K562 (cell line): Measurements from ENCODE around the gene LY6G6D. TPM values are rescaled to one million over a fixed set of nuclear protein-coding genes. Genes with fewer than 3 reads are reported as not detected.

Experiments used
- CHD2 ChIP-seq: IDR thresholded peaks from 2 replicates; pipeline ENCODE4 v1.6.1; 2011; ENCODE audit warnings: low read depth, low read length
- HDAC6 ChIP-seq: IDR thresholded peaks from 2 replicates; pipeline ENCODE4 v1.6.1; 2012; ENCODE audit warnings: low read depth, mild to moderate bottlenecking, control low read depth, inconsistent platforms, low read length, moderate library complexity
- MAFF ChIP-seq: IDR thresholded peaks from 2 replicates; pipeline ENCODE4 v1.6.1; 2012; ENCODE audit warnings: low read length, improper control_type of control experiment
- NUFIP1 ChIP-seq: fragments of 450-650 bp; IDR thresholded peaks from 2 replicates; pipeline ENCODE4 v1.6.1; 2018; ENCODE audit not compliant: partially characterized antibody
- U2AF1 ChIP-seq: fragments of 200-400 bp; formaldehyde crosslinking; optimal IDR thresholded peaks from 2 replicates; pipeline ENCODE3; 2017; ENCODE audit warnings: mild to moderate bottlenecking, low read depth, low read length, moderate library complexity
- ZC3H11A ChIP-seq: IDR thresholded peaks from 2 replicates; pipeline ENCODE4 v1.6.1; 2012; ENCODE audit warnings: low read depth, low read length, improper control_type of control experiment
- ZNF3 ChIP-seq: fragments of 250-450 bp; sonication (Bioruptor Pico); IDR thresholded peaks from 2 replicates; pipeline ENCODE4 v1.5.0; 2021; ENCODE audit warnings: mild to moderate bottlenecking, moderate library complexity
- ZNF764 ChIP-seq: fragments of 250-450 bp; sonication (Bioruptor Pico); IDR thresholded peaks from 2 replicates; pipeline ENCODE4 v1.4.0; 2020; ENCODE audit warnings: low read depth, mild to moderate bottlenecking, moderate library complexity
- ZNF830 ChIP-seq: fragments of 250-450 bp; sonication (Bioruptor Pico); IDR thresholded peaks from 2 replicates; pipeline ENCODE4 v1.5.0; 2021; ENCODE audit warnings: mild to moderate bottlenecking
- polyA plus RNA-seq, 8 experiments: library from polyadenylated mRNA; depleted of rRNA in 4 of 8; stranded (reverse) in 5 of 8; unstranded in 3 of 8; fragments of >200 nt; fragmentation: Nextera tagmentation in 2 of 8; fragmentation: Illumina TruSeq in 1 of 8; extraction: Ambion mirVana in 2 of 8; extraction: Trizol in 1 of 8; gene quantifications; 2 replicates each; pipeline versions ENCODE4 v1.2.1 to v1.2.3, GENCODE V29; 2011 to 2014; ENCODE audit warnings: inconsistent platforms in 1 of 8, missing spikeins in 1 of 8
- total RNA-seq, 7 experiments: library from RNA; depleted of rRNA in 6 of 7; stranded (reverse); fragments of >200 nt in 6 of 7; fragmentation: Illumina TruSeq in 2 of 7; extraction: Trizol in 2 of 7; gene quantifications; 2 replicates each; pipeline versions ENCODE4 v1.2.1 to v1.2.3, GENCODE V29; 2011 to 2021; ENCODE audit warnings: low replicate concordance in 1 of 7
- TF ChIP-seq, protein P1 (sequence below), 2 experiments: IDR thresholded peaks; 2 replicates each; pipeline ENCODE4 v1.6.1; 2012; ENCODE audit warnings: improper control_type of control experiment in 2 of 2, low read depth in 2 of 2, low read length in 2 of 2, borderline replicate concordance in 1 of 2
- TF ChIP-seq, protein P2 (sequence below): fragments of 250-450 bp; sonication (Bioruptor Pico); IDR thresholded peaks from 2 replicates; pipeline ENCODE4 v1.9.0; 2021; ENCODE audit warnings: mild to moderate bottlenecking
- TF ChIP-seq, protein P3 (sequence below): fragments of 250-450 bp; sonication (Bioruptor Pico); IDR thresholded peaks from 2 replicates; pipeline ENCODE4 v1.4.0; 2020; ENCODE audit warnings: mild to moderate bottlenecking
- TF ChIP-seq, protein P4 (sequence below): sonication (generic); formaldehyde crosslinking; IDR thresholded peaks from 2 replicates; pipeline ENCODE4 v1.8.0; 2022; ENCODE audit warnings: mild to moderate bottlenecking, missing genetic modification reagents
- TF ChIP-seq, protein P5 (sequence below): fragments of 450-650 bp; formaldehyde crosslinking; IDR thresholded peaks from 2 replicates; pipeline ENCODE4 v1.4.0; 2020; ENCODE audit warnings: mild to moderate bottlenecking, mixed read lengths
- TF ChIP-seq, protein P6 (sequence below): fragments of 250-450 bp; sonication (Bioruptor Pico); IDR thresholded peaks from 2 replicates; pipeline ENCODE4 v1.9.0; 2021; ENCODE audit warnings: mild to moderate bottlenecking, inconsistent platforms
- TF ChIP-seq, protein P7 (sequence below): IDR thresholded peaks from 2 replicates; pipeline ENCODE4 v1.6.1; 2016; ENCODE audit warnings: missing genetic modification characterization, missing compliant biosample characterization

LY6G6D gene
- total and polyA plus RNA-seq, 9 of the 15 experiments (the other 6 are each of a cell fraction or from before 2014, with no cell fraction given), result 0.30 to 0.38 TPM; not detected in 7

DNA sequence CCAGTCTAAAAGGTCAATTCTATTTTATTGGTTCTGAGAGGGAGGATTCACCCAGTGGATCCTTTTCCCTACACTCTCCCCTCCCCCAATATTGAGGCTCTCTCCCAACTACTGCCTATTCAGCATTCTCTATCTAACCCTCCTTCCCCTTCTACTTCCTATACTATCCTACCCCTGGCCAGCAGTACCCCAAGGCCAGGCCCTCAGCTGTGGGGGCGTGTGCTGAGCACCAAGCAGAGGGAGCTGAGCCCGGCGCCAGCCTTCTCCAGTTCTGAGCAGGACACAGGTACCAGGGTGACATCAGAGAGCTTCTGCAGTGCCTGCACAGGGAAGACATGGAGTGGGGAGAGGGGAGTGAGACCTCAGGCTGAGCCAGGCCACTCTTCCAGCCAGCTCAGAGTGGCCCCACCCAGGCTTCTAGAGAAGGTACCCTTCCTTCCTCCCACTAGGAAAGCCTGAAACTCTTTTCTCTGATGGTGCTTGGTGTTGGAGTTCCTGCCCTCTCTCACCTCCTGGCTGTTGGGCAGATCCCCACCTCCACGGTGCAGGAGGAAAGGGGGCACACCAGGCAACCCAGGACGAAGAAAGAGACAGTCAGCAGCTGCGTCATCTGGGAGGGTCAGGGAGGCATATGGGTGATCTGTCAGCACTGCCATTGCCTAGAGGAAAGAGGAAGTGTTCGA, 12.0 kb downstream of the LY6G6D start (continued):
- TF ChIP-seq, protein P1, sequence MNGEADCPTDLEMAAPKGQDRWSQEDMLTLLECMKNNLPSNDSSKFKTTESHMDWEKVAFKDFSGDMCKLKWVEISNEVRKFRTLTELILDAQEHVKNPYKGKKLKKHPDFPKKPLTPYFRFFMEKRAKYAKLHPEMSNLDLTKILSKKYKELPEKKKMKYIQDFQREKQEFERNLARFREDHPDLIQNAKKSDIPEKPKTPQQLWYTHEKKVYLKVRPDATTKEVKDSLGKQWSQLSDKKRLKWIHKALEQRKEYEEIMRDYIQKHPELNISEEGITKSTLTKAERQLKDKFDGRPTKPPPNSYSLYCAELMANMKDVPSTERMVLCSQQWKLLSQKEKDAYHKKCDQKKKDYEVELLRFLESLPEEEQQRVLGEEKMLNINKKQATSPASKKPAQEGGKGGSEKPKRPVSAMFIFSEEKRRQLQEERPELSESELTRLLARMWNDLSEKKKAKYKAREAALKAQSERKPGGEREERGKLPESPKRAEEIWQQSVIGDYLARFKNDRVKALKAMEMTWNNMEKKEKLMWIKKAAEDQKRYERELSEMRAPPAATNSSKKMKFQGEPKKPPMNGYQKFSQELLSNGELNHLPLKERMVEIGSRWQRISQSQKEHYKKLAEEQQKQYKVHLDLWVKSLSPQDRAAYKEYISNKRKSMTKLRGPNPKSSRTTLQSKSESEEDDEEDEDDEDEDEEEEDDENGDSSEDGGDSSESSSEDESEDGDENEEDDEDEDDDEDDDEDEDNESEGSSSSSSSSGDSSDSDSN (IDR thresholded peaks at IDR 0.05; ENCODE audit: borderline replicate concordance in 1 of 2, low read depth in 2 of 2, low read length in 2 of 2), result no peak
- TF ChIP-seq NUFIP1 (no peak), CHD2 (no peak), ZNF830 (CRISPR knock-in tag) (no peak), HDAC6 (no peak), ZNF764 (CRISPR knock-in tag) (0 out of 2 replicates have a peak, but pooled peaks have one; percentile 47), U2AF1 (no peak), ZC3H11A (no peak), ZNF3 (no peak), MAFF (peak; percentile 35; the same call in 1 of the 2 replicates)
- TF ChIP-seq, protein P2, sequence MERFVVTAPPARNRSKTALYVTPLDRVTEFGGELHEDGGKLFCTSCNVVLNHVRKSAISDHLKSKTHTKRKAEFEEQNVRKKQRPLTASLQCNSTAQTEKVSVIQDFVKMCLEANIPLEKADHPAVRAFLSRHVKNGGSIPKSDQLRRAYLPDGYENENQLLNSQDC, result no peak
- TF ChIP-seq, protein P3, sequence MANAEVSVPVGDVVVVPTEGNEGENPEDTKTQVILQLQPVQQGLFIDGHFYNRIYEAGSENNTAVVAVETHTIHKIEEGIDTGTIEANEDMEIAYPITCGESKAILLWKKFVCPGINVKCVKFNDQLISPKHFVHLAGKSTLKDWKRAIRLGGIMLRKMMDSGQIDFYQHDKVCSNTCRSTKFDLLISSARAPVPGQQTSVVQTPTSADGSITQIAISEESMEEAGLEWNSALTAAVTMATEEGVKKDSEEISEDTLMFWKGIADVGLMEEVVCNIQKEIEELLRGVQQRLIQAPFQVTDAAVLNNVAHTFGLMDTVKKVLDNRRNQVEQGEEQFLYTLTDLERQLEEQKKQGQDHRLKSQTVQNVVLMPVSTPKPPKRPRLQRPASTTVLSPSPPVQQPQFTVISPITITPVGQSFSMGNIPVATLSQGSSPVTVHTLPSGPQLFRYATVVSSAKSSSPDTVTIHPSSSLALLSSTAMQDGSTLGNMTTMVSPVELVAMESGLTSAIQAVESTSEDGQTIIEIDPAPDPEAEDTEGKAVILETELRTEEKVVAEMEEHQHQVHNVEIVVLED, result 0 out of 2 replicates have a peak, but pooled peaks have one; percentile 11
- TF ChIP-seq, protein P4, sequence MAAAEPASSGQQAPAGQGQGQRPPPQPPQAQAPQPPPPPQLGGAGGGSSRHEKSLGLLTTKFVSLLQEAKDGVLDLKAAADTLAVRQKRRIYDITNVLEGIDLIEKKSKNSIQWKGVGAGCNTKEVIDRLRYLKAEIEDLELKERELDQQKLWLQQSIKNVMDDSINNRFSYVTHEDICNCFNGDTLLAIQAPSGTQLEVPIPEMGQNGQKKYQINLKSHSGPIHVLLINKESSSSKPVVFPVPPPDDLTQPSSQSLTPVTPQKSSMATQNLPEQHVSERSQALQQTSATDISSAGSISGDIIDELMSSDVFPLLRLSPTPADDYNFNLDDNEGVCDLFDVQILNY, result 0 out of 2 replicates have a peak, but pooled peaks have one; percentile 77
- TF ChIP-seq, protein P5, sequence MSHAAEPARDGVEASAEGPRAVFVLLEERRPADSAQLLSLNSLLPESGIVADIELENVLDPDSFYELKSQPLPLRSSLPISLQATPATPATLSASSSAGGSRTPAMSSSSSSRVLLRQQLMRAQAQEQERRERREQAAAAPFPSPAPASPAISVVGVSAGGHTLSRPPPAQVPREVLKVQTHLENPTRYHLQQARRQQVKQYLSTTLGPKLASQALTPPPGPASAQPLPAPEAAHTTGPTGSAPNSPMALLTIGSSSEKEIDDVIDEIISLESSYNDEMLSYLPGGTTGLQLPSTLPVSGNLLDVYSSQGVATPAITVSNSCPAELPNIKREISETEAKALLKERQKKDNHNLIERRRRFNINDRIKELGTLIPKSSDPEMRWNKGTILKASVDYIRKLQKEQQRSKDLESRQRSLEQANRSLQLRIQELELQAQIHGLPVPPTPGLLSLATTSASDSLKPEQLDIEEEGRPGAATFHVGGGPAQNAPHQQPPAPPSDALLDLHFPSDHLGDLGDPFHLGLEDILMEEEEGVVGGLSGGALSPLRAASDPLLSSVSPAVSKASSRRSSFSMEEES, result no peak
- TF ChIP-seq, protein P6, sequence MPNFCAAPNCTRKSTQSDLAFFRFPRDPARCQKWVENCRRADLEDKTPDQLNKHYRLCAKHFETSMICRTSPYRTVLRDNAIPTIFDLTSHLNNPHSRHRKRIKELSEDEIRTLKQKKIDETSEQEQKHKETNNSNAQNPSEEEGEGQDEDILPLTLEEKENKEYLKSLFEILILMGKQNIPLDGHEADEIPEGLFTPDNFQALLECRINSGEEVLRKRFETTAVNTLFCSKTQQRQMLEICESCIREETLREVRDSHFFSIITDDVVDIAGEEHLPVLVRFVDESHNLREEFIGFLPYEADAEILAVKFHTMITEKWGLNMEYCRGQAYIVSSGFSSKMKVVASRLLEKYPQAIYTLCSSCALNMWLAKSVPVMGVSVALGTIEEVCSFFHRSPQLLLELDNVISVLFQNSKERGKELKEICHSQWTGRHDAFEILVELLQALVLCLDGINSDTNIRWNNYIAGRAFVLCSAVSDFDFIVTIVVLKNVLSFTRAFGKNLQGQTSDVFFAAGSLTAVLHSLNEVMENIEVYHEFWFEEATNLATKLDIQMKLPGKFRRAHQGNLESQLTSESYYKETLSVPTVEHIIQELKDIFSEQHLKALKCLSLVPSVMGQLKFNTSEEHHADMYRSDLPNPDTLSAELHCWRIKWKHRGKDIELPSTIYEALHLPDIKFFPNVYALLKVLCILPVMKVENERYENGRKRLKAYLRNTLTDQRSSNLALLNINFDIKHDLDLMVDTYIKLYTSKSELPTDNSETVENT (CRISPR knock-in tag), result peak; percentile 11; the same call in 1 of the 2 replicates
- TF ChIP-seq, protein P7, sequence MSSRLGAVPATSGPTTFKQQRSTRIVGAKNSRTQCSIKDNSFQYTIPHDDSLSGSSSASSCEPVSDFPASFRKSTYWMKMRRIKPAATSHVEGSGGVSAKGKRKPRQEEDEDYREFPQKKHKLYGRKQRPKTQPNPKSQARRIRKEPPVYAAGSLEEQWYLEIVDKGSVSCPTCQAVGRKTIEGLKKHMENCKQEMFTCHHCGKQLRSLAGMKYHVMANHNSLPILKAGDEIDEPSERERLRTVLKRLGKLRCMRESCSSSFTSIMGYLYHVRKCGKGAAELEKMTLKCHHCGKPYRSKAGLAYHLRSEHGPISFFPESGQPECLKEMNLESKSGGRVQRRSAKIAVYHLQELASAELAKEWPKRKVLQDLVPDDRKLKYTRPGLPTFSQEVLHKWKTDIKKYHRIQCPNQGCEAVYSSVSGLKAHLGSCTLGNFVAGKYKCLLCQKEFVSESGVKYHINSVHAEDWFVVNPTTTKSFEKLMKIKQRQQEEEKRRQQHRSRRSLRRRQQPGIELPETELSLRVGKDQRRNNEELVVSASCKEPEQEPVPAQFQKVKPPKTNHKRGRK, result no peak
